ENCODE results near the gene PTPRE.

The PTPRE gene

GRCh38 chr10:127932521-127933270 is 25.8 kb downstream of the PTPRE start:
- DNase-seq, result no peak

GRCh38 chr10:127933271-127933670 is 26.4 kb downstream of the PTPRE start:
- DNase-seq, result no peak

GRCh38 chr10:127934383-127934782 is 27.5 kb downstream of the PTPRE start:
- DNase-seq, result no peak

GRCh38 chr10:127935071-127935561 is 28.2 kb downstream of the PTPRE start:
- DNase-seq, result no peak

GRCh38 chr10:127937069-127937468 is 30.2 kb downstream of the PTPRE start:
- no peak for DNase-seq

- DNase-seq, result no peak
Observed at GRCh38 chr10:127937915-127938463, 31.1 kb downstream of the PTPRE start.

GRCh38 chr10:127939786-127940330 is 33.0 kb downstream of the PTPRE start:
- DNase-seq, result no peak

GRCh38 chr10:127940866-127941640 is 34.1 kb downstream of the PTPRE start:
- DNase-seq, result no peak

GRCh38 chr10:127942811-127943210 is 35.9 kb downstream of the PTPRE start:
- DNase-seq, result no peak

GRCh38 chr10:127943336-127943910 is 36.5 kb downstream of the PTPRE start:
- DNase-seq, result no peak

- no peak for DNase-seq
Observed at GRCh38 chr10:127944256-127944655, 37.4 kb downstream of the PTPRE start.

GRCh38 chr10:127945341-127945758 is 38.4 kb downstream of the PTPRE start:
- DNase-seq, result no peak

- DNase-seq, result no peak
Observed at GRCh38 chr10:127945948-127946711, 39.2 kb downstream of the PTPRE start.

- DNase-seq, result no peak
Observed at GRCh38 chr10:127947211-127947610, 40.3 kb downstream of the PTPRE start.

- no peak for DNase-seq
Observed at GRCh38 chr10:127948791-127949190, 41.9 kb downstream of the PTPRE start.

- no peak for DNase-seq
Observed at GRCh38 chr10:127949831-127950230, 42.9 kb downstream of the PTPRE start.

- DNase-seq, result no peak
Observed at GRCh38 chr10:127951861-127952574, 45.1 kb downstream of the PTPRE start.

GRCh38 chr10:127952575-127952869 is 45.6 kb downstream of the PTPRE start:
- DNase-seq, result no peak

- DNase-seq, result no peak
Observed at GRCh38 chr10:127952918-127953317, 46.0 kb downstream of the PTPRE start.

GRCh38 chr10:127953876-127954275 is 47.0 kb downstream of the PTPRE start:
- no peak for DNase-seq

- no peak for DNase-seq
Observed at GRCh38 chr10:127959428-127959827, 52.5 kb downstream of the PTPRE start.

- DNase-seq, result no peak
Observed at GRCh38 chr10:127961071-127961470, 54.2 kb downstream of the PTPRE start.

Data from effector CD8-positive, alpha-beta T cell (primary cell).